Activated naive CD4-positive, alpha-beta T cell treated with anti-CD3 and anti-CD28 coated beads for 36 hours (primary cell): Measurements from ENCODE around the gene CCDC102A. TPM values are rescaled to one million over a fixed set of nuclear protein-coding genes. Genes with fewer than 3 reads are reported as not detected.

Experiments used
- CTCF ChIA-PET: fragments of 350-600 bp; sonication (Branson Sonifier 250); formaldehyde crosslinking; loops from one replicate; lab custom pipeline; 2021; ENCODE audit warnings: antibody characterized with exemption; lab: Charles Lee
- DNase-seq: peaks from one replicate; pipeline ENCODE4 v3.0.0-alpha.2; 2020
- H3K27ac Mint-ChIP-seq: one replicate; pipeline ENCODE4 v1.8.0; 2021; ENCODE audit warnings: mild to moderate bottlenecking, mixed read lengths
- H3K27me3 Mint-ChIP-seq: one replicate; pipeline ENCODE4 v1.8.0; 2021; ENCODE audit warnings: low read depth, mixed read lengths
- H3K36me3 Mint-ChIP-seq: one replicate; pipeline ENCODE4 v1.8.0; 2021; ENCODE audit warnings: low read depth, mixed read lengths
- H3K4me1 Mint-ChIP-seq: one replicate; pipeline ENCODE4 v1.8.0; 2021; ENCODE audit warnings: low read depth, mixed read lengths
- H3K4me3 Mint-ChIP-seq: one replicate; pipeline ENCODE4 v1.8.0; 2021; ENCODE audit warnings: mild to moderate bottlenecking, moderate library complexity, mixed read lengths
- H3K9me3 Mint-ChIP-seq: one replicate; pipeline ENCODE4 v1.8.0; 2021; ENCODE audit warnings: mixed read lengths
- intact Hi-C: fragments of 100-400 bp; cut with micrococcal nuclease; formaldehyde crosslinking; loops from one replicate; pipeline ENCODE4 v1.15.1; 2023
- total RNA-seq, 2 experiments: library from RNA; stranded (reverse); gene quantifications; one replicate each; pipeline ENCODE4 v1.2.3, GENCODE V29; 2021

The CCDC102A gene
- total RNA-seq, 2 experiments from 2014 or later: 7.1 to 7.7 TPM

DNA sequence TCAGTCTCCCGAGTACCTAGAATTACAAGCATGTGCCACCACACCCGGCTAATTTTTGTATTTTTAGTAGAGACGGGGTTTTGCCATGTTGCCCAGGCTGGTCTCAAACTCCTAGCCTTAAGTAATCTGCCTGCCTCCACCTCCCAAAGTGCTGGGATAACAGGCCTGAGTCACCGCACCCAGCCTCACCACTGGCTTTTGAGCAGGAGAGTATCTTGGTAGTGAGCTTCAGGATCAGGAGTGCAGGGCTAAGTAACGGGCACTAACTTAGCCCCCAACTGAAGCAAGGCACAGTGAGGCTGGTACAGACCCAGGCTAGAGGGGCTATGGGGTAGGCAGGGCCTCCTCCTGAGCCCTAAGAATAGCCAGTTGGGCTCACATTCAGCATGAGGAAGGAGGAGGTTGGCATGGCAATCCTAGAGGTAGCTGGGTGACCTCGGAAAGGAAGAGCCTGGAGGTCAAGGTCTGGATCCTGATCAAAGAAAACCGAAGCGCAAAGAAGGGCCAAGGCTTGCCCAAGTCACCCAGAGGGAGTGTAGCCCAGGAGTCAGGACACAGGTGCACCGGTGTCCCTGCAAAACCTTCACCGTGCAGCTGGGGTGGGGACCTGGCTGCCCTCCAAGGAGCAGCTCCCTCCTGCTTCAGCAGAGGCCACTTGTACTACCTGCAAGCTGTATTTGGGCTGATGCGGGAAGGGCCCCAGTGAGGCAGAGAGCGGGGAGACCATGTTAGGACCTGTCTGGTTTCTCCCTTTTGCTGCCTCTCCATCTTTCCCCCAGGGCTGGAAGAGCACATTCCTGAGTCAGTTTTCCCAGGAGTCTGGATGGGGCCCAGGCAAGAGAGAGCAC lies 4.8 kb upstream of the CCDC102A start:
- DNase-seq: no peak
- Mint-ChIP-seq H3K9me3 (no peaks in the 10 kb centered on the region), H3K36me3 (no peaks in the 10 kb centered on the region), H3K4me3 (no peak overlapping the region), H3K27ac (no peak overlapping the region), H3K27me3 (no peaks in the 10 kb centered on the region), H3K4me1 (peaks cover 61% of the 10 kb centered on the region)
- intact Hi-C loops: no loop called here
- CTCF ChIA-PET: interaction anchor here (2.0 kb wide), 1 partner anchor 21 kb away, joined by 7 read pairs; no protein-coding TSS in a partner anchor

- no peaks in the 10 kb centered on the region for H3K9me3 Mint-ChIP-seq
- no peaks in the 10 kb centered on the region for H3K27me3 Mint-ChIP-seq
- no peak overlapping the region for H3K27ac Mint-ChIP-seq
- H3K36me3 Mint-ChIP-seq: no peaks in the 10 kb centered on the region
- H3K4me3 Mint-ChIP-seq: no peak overlapping the region
- intact Hi-C loops: no loop called here
- H3K4me1 Mint-ChIP-seq: peaks cover 64% of the 10 kb centered on the region
- CTCF ChIA-PET: no interaction called here
- no peak for DNase-seq
Observed at GRCh38 chr16:57540387-57540786, 4.0 kb upstream of the CCDC102A start.

DNA sequence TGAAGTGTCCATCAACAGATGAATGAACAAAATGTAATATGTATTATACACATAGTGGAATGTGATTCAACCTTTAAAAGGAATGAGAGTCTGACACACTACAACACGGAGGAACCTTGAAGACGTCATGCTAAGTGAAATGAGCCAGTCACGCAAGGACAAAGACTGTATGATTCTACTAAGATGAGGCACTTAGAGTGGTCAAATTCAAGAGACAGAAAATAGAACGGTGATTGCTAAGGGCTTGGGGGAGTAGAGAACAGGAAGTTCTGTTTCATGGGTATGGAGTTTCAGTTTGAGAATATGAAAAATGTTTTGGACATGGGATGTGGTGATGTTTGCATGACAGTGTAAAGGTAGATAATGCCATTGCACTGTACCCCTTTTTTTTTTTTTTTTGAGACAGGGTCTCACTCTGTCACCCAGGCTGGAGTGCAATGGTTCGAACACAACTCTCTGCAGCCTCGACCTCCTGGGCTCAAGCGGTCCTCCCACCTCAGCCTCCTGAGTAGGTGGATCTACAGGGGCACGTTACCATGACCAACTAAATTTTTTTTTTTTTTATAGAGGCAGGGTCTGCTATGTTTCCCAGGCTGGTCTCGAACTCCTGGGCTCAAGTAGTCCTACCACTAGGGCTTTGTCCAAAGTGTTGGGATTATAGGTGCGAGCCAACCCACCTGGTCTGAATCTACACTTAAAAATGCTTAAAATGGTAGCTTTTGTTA lies 2.9 kb upstream of the CCDC102A start:
- Mint-ChIP-seq H3K36me3 (no peaks in the 10 kb centered on the region), H3K9me3 (no peaks in the 10 kb centered on the region), H3K27me3 (no peaks in the 10 kb centered on the region), H3K4me3 (no peak overlapping the region), H3K27ac (peak overlapping the region; percentile 92), H3K4me1 (peaks cover 64% of the 10 kb centered on the region)
- intact Hi-C loops: loop anchor here (5.0 to 10.0 kb wide), 6 partner anchors 414 to 927 kb away; partner anchors contain the start of genes CFAP20 and HERPUD1
- CTCF ChIA-PET: interaction anchor here (1.1 kb wide), 1 partner anchor 13 kb away, joined by 6 read pairs; no protein-coding TSS in a partner anchor
- peak; percentile 9 for DNase-seq

GRCh38 chr16:57538235-57538721 lies 1.9 kb upstream of the CCDC102A start:
- CTCF ChIA-PET: interaction anchor here (1.1 to 1.9 kb wide), 3 partner anchors 8 to 38 kb away, joined by 4 to 9 read pairs (median 6); no protein-coding TSS in a partner anchor
- DNase-seq: peak; percentile 50
- H3K4me1 Mint-ChIP-seq: peaks cover 64% of the 10 kb centered on the region
- no peaks in the 10 kb centered on the region for H3K27me3 Mint-ChIP-seq
- H3K27ac Mint-ChIP-seq: peak overlapping the region; percentile 92
- H3K9me3 Mint-ChIP-seq: no peaks in the 10 kb centered on the region
- no peaks in the 10 kb centered on the region for H3K36me3 Mint-ChIP-seq
- H3K4me3 Mint-ChIP-seq: peak overlapping the region; percentile 84
- intact Hi-C loops: loop anchor here (5.0 to 10.0 kb wide), 6 partner anchors 413 to 926 kb away; partner anchors contain the start of genes CFAP20 and HERPUD1

DNA sequence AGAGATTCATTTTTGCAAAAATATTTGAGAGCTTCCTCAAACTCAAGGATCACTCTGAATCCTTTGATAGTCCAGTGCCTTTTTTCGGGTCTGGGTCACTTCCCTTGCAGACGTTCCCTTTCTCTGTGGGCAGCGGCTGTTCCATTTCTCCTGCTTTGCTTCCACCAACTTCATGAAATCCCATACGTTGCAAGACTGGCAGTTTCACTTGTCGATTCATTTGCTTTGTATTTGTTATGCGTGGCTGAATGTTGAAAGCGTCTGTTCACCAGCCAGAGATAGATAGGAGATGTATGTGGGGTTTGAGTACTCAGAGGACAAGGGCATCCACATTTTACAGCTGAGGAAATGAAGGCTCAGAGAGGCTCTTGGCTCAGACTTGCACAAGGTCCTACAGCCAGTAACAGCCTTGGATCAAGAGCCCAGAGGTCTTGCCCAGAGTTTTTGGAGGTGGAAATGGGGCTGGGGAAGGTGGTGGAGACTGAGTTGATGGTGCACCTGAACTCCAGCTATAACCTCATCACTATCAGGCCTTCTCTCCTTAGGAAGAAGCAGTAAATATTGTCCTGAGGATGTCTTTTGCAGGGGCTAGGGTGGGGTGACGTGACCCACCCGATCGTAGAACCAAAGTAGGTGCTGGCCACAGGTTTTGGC lies 1.3 kb upstream of the CCDC102A start:
- Mint-ChIP-seq H3K27ac (peak overlapping the region; percentile 92), H3K9me3 (no peaks in the 10 kb centered on the region), H3K36me3 (no peaks in the 10 kb centered on the region), H3K4me1 (peaks cover 66% of the 10 kb centered on the region), H3K4me3 (peak overlapping the region; percentile 84), H3K27me3 (no peaks in the 10 kb centered on the region)
- peak; percentile 36 for DNase-seq
- CTCF ChIA-PET: interaction anchor here (1.4 to 6.4 kb wide), 4 partner anchors 8 to 120 kb away, joined by 4 to 35 read pairs (median 8); no protein-coding TSS in a partner anchor
- intact Hi-C loops: loop anchor here (1.0 to 10.0 kb wide), 17 partner anchors 39 to 1091 kb away; partner anchors contain the start of genes ARL2BP, CFAP20, CNOT1 and DOK4

GRCh38 chr16:57537194-57537505 lies 779 bp upstream of the CCDC102A start:
- H3K4me1 Mint-ChIP-seq: peaks cover 64% of the 10 kb centered on the region
- intact Hi-C loops: loop anchor here (1.0 to 10.0 kb wide), 17 partner anchors 39 to 1092 kb away; partner anchors contain the start of genes ARL2BP, CFAP20, CNOT1 and DOK4

GRCh38 chr16:57535680-57536305 lies 578 bp downstream of the CCDC102A start:
- Mint-ChIP-seq H3K36me3 (no peaks in the 10 kb centered on the region), H3K4me3 (peak overlapping the region; percentile 85), H3K9me3 (no peaks in the 10 kb centered on the region), H3K4me1 (peaks cover 70% of the 10 kb centered on the region), H3K27me3 (no peaks in the 10 kb centered on the region), H3K27ac (peak overlapping the region; percentile 88)
- CTCF ChIA-PET: interaction anchor here (1.2 to 6.4 kb wide), 2 partner anchors 17 to 88 kb away, joined by 3 to 35 read pairs; partner anchors contain the start of genes CIAPIN1 and COQ9
- peak; percentile 97 for DNase-seq
- intact Hi-C loops: loop anchor here (1.0 to 10.0 kb wide), 9 partner anchors 88 to 1093 kb away; partner anchors contain the start of genes CFAP20, CIAPIN1, CNOT1 and COQ9

More at GRCh38 chr16:57537194-57537505, 779 bp upstream of the CCDC102A start:
- peak; percentile 90 for DNase-seq
- Mint-ChIP-seq H3K9me3 (no peaks in the 10 kb centered on the region), H3K27ac (peak overlapping the region; percentile 92), H3K36me3 (no peaks in the 10 kb centered on the region), H3K27me3 (no peaks in the 10 kb centered on the region), H3K4me3 (peak overlapping the region; percentile 84)
- CTCF ChIA-PET: interaction anchor here (0.7 to 6.4 kb wide), 6 partner anchors 9 to 119 kb away, joined by 3 to 35 read pairs (median 5); partner anchors contain the start of gene POLR2C

GRCh38 chr16:57534881-57535658 lies 1.3 kb downstream of the CCDC102A start:
- Mint-ChIP-seq H3K27ac (peak overlapping the region; percentile 88), H3K27me3 (no peaks in the 10 kb centered on the region), H3K9me3 (no peaks in the 10 kb centered on the region), H3K36me3 (no peaks in the 10 kb centered on the region), H3K4me1 (peaks cover 77% of the 10 kb centered on the region), H3K4me3 (peak overlapping the region; percentile 85)
- DNase-seq: peak; percentile 3
- intact Hi-C loops: loop anchor here (5.0 to 10.0 kb wide), 6 partner anchors 410 to 923 kb away; partner anchors contain the start of genes CFAP20 and HERPUD1
- CTCF ChIA-PET: interaction anchor here (1.2 to 6.4 kb wide), 2 partner anchors 16 to 87 kb away, joined by 3 to 35 read pairs; partner anchors contain the start of genes CIAPIN1 and COQ9

DNA sequence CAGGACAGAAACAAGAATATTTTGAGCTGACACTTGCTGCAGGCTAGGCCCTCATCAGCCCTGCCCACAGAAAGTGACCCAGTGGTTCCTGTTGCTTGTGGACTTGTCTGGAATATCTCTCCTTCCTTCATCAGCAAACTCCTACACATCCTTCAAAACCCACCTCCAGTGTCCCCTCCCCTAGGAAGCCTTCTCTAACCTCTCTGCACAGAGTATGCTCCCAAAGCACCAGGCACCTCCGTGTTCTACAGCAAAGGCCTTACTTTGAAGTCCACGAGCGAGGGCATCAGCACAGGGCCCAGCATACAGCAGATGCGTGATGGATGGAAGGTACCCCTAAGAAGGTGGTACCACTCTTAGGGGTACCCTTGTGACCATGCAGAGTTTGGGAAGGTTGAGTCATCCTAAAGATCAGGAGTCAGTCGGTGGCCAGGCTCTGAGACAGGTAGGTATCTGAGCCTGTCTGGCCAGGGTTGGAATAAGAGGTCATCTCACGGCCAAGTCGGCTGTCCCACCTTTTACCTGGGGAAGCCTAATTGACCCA lies 2.0 kb downstream of the CCDC102A start:
- intact Hi-C loops: loop anchor here (10.0 kb wide), 4 partner anchors 410 to 600 kb away; partner anchors contain the start of genes CFAP20 and HERPUD1
- peaks cover 84% of the 10 kb centered on the region for H3K4me1 Mint-ChIP-seq
- no peaks in the 10 kb centered on the region for H3K36me3 Mint-ChIP-seq

More for the DNA sequence above, 2.0 kb downstream of the CCDC102A start:
- peak; percentile 7 for DNase-seq
- Mint-ChIP-seq H3K4me3 (peak overlapping the region; percentile 43), H3K9me3 (no peaks in the 10 kb centered on the region), H3K27me3 (no peaks in the 10 kb centered on the region), H3K27ac (peak overlapping the region; percentile 50)
- CTCF ChIA-PET: interaction anchor here (1.2 to 6.4 kb wide), 2 partner anchors 16 to 87 kb away, joined by 3 to 35 read pairs; partner anchors contain the start of genes CIAPIN1 and COQ9
